Activated naive CD4-positive, alpha-beta T cell treated with anti-CD3 and anti-CD28 coated beads, Interleukin-2, amount 50 U/mL, for 24 hours (primary cell): Measurements from ENCODE around the gene TAAR5.
"Not testable (repeated sequence)": the region's sequence is repeated elsewhere in the genome, so short reads cannot be mapped to it uniquely, and the experiment has no call there.

Experiments
- H3K27ac Mint-ChIP-seq: one replicate; pipeline ENCODE4 v1.8.0; 2021; ENCODE audit warnings: mild to moderate bottlenecking, mixed read lengths
- H3K27me3 Mint-ChIP-seq: one replicate; pipeline ENCODE4 v1.8.0; 2021; ENCODE audit warnings: mixed read lengths
- H3K36me3 Mint-ChIP-seq: one replicate; pipeline ENCODE4 v1.8.0; 2021; ENCODE audit warnings: mixed read lengths
- H3K4me1 Mint-ChIP-seq: one replicate; pipeline ENCODE4 v1.8.0; 2021; ENCODE audit warnings: mixed read lengths
- H3K4me3 Mint-ChIP-seq: one replicate; pipeline ENCODE4 v1.8.0; 2021; ENCODE audit warnings: mild to moderate bottlenecking, mixed read lengths
- H3K9me3 Mint-ChIP-seq: one replicate; pipeline ENCODE4 v1.8.0; 2021; ENCODE audit warnings: mixed read lengths

Gene TAAR5

GRCh38 chr6:132596201-132596600, 6.7 kb upstream of the TAAR5 start:
- Mint-ChIP-seq H3K27me3 (peaks cover 12% of the 10 kb centered on the region), H3K27ac (no peak overlapping the region)

DNA sequence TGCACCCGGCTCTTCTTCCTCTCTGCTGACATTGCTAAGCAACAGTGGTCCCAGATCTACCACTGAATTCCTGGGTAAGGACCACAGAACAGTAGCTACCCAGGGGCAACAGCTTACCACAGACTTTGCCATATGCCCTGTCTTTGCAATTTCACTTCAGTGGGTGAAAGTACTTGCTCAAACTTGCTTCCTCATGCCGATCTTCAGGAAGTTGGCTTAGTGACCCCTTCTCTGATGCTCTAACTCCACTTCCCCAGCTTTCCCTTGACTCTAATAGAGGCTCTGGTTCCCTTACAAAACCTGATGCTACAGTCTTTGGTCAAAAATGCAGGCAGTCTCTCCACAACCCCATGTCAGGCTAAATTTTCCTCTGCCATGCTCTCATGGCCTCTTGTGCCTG, 3.3 kb upstream of the TAAR5 start:
- Mint-ChIP-seq H3K4me3 (no peak overlapping the region), H3K27me3 (peaks cover 16% of the 10 kb centered on the region), H3K36me3 (no peaks in the 10 kb centered on the region), H3K4me1 (no peaks in the 10 kb centered on the region), H3K9me3 (no peaks in the 10 kb centered on the region), H3K27ac (no peak overlapping the region)

More at GRCh38 chr6:132596201-132596600, 6.7 kb upstream of the TAAR5 start:
- Mint-ChIP-seq H3K4me1 (no peaks in the 10 kb centered on the region), H3K36me3 (no peaks in the 10 kb centered on the region), H3K9me3 (no peaks in the 10 kb centered on the region), H3K4me3 (no peak overlapping the region)

DNA sequence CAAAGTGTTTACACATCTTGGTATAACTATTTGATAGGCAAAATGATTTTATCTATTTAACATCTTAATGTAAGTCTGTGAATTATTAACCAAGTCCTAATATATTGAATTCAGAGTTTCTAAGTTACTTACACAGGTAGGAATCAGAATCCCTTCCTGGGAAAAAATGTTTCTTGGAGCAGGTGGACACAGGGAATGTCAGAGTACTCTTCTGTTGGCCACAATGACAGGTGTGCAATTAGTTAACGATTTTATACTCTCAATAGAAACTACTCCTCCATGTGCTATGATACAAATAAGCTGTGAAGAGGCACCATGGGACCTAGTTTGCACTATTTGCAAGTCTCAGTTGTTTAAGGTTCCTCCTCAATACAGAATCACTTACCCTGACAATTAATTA, 821 bp upstream of the TAAR5 start:
- Mint-ChIP-seq H3K9me3 (no peaks in the 10 kb centered on the region), H3K27me3 (peaks cover 18% of the 10 kb centered on the region), H3K4me1 (no peaks in the 10 kb centered on the region), H3K36me3 (no peaks in the 10 kb centered on the region), H3K27ac (no peak overlapping the region), H3K4me3 (no peak overlapping the region)

- H3K27ac Mint-ChIP-seq, result no peak overlapping the region
- no peak overlapping the region for H3K4me3 Mint-ChIP-seq
- H3K4me1 Mint-ChIP-seq, result no peaks in the 10 kb centered on the region
- H3K27me3 Mint-ChIP-seq, result peaks cover 20% of the 10 kb centered on the region
- H3K36me3 Mint-ChIP-seq, result no peaks in the 10 kb centered on the region
- no peaks in the 10 kb centered on the region for H3K9me3 Mint-ChIP-seq
Observed at GRCh38 chr6:132587424-132587823, 2.1 kb downstream of the TAAR5 start.

DNA sequence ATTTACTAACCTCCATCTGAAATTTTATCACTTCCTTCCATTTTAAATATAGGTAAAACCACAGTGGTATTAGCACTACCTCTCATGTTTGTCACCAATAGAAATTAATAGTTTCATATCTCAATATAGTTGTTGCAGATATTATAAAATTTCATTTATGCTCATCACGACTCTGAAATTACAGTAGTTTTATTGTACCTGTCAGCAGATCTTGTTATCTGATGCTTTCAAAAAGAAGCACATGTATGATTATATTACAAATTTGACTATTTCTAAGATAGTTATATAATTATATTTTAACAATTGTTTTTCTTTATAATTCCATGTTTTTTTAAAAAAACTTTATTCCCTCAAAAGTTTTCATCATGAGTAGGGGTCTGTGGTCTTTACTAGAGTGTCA, 4.8 kb downstream of the TAAR5 start:
- Mint-ChIP-seq H3K4me1 (no peaks in the 10 kb centered on the region), H3K4me3 (no peak overlapping the region), H3K27ac (no peak overlapping the region), H3K36me3 (no peaks in the 10 kb centered on the region), H3K9me3 (no peaks in the 10 kb centered on the region), H3K27me3 (peaks cover 19% of the 10 kb centered on the region)

DNA sequence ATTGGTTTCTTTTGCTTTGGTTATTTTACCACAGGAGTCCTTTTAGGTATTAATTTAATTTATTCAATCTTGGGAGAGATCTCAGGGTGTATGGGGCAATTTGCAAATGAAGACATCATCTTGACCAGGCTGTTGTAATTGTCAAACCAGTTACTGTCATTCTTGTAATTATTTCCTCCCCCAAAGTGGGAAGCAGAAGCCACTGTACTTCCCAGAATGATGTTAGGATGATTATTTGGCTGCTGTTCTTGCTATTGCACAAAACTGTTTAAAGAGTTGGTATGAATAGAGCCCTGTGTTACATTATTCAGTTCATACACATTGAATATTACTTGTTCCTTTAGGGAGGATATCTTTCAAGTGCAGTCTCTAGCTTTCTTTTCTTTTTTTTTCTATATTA, 17.8 kb downstream of the TAAR5 start:
- Mint-ChIP-seq H3K27ac (no peak overlapping the region), H3K36me3 (no peaks in the 10 kb centered on the region), H3K9me3 (no peaks in the 10 kb centered on the region), H3K27me3 (peaks cover 15% of the 10 kb centered on the region), H3K4me1 (no peaks in the 10 kb centered on the region), H3K4me3 (no peak overlapping the region)

GRCh38 chr6:132570221-132570777, 19.2 kb downstream of the TAAR5 start, which contains the start of gene TAAR6:
Gene TAAR6 (plus strand): TSS chr6:132570322. CDS start chr6:132570322, 0 bp downstream.
- Mint-ChIP-seq H3K27me3 (peaks cover 16% of the 10 kb centered on the region), H3K9me3 (no peaks in the 10 kb centered on the region), H3K4me1 (no peaks in the 10 kb centered on the region), H3K36me3 (no peaks in the 10 kb centered on the region), H3K27ac (no peak within 1 kb of the TSS), H3K4me3 (no peak within 1 kb of the TSS)

DNA sequence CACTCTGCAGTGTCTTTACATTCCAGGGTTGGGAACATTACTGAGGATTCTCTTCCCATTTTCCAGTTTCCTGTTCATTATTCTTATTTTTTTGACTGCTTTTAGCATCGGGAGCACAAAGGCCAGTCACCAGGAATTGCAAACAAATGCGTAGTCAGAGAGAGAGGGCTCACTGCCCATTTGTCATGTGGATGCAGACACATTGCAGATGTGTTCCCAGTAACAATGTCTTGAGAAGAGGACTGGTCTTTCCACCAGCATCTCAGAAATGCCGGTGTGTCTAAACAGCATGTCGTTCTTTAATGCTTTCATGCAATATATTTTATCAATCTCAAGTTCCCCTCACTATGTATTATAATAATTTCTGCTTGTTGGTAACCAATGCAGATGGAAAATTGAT, 20.4 kb downstream of the TAAR5 start:
- Mint-ChIP-seq H3K4me3 (no peak overlapping the region), H3K9me3 (no peaks in the 10 kb centered on the region)

DNA sequence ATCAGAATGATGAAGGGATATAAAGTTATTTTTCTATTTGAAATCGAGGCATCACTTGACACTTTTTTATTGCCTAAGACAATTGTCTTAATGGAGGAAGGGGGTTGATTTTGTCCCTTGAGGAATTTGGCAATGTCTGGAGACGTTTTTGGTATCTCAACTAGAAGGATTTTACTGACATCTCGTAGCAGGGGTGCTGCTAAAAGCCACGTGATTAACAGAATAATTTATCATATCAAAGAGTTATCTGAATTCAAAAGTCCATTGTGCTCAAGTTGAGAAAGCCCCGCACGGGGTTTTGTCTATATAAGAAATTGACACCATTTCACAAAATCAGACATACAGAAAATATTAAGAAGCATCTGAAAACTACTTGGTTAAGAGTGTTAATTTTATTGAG, 20.9 kb downstream of the TAAR5 start:
- no peak overlapping the region for H3K27ac Mint-ChIP-seq
- H3K9me3 Mint-ChIP-seq, result no peaks in the 10 kb centered on the region
- H3K4me1 Mint-ChIP-seq, result no peaks in the 10 kb centered on the region
- H3K27me3 Mint-ChIP-seq, result peaks cover 17% of the 10 kb centered on the region
- no peaks in the 10 kb centered on the region for H3K36me3 Mint-ChIP-seq
- no peak overlapping the region for H3K4me3 Mint-ChIP-seq

More for the DNA sequence above, 20.4 kb downstream of the TAAR5 start:
- Mint-ChIP-seq H3K27me3 (peaks cover 19% of the 10 kb centered on the region), H3K36me3 (no peaks in the 10 kb centered on the region), H3K4me1 (no peaks in the 10 kb centered on the region), H3K27ac (no peak overlapping the region)

DNA sequence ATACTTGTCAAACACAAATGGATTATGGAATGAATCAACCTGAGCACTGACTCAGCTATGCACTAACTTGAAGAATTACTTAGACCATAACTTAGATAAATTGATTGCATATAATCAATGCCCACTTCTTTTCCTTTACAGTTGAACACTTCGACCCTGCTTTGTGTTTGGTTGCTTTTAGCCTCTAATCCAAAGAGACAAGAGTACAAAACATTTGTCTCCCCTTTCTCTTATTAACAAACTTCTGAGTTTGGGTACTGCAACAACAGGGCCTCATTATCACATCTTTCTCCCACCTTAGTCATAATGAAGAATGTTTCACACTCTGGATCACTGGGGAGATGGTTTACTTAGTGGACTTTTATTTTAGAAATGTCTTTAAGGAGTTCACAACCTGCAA, 22.0 kb downstream of the TAAR5 start:
- peaks cover 17% of the 10 kb centered on the region for H3K27me3 Mint-ChIP-seq
- no peak overlapping the region for H3K4me3 Mint-ChIP-seq
- H3K4me1 Mint-ChIP-seq, result no peaks in the 10 kb centered on the region
- no peaks in the 10 kb centered on the region for H3K36me3 Mint-ChIP-seq
- no peaks in the 10 kb centered on the region for H3K9me3 Mint-ChIP-seq
- no peak overlapping the region for H3K27ac Mint-ChIP-seq

- Mint-ChIP-seq H3K4me1 (no peaks in the 10 kb centered on the region), H3K36me3 (no peaks in the 10 kb centered on the region), H3K9me3 (no peaks in the 10 kb centered on the region), H3K4me3 (no peak overlapping the region), H3K27ac (no peak overlapping the region), H3K27me3 (peaks cover 16% of the 10 kb centered on the region)
Observed at GRCh38 chr6:132566404-132566803, 23.1 kb downstream of the TAAR5 start.

DNA sequence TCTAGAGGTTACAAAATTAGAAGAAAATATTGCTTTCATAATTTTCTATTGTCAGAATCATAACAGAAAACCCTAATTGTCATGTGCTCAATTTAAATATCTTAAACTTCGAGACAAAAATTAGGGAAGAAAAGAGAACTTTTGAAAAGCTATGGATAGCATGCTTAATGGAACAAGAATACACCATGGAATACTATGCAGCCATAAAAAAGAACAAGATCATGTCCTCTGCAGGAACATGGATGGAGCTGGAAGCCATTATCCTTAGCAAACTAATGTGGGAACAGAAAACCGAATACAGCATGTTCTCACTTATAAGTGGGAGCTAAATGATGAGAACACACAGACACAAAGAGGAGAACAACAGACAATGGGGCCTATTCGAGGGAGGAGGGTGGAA, 29.5 kb downstream of the TAAR5 start:
- H3K4me1 Mint-ChIP-seq, H3K4me3 Mint-ChIP-seq, H3K27ac Mint-ChIP-seq, H3K36me3 Mint-ChIP-seq, H3K9me3 Mint-ChIP-seq: not testable (repeated sequence)
- peaks cover 14% of the 10 kb centered on the region for H3K27me3 Mint-ChIP-seq

- Mint-ChIP-seq H3K9me3 (no peaks in the 10 kb centered on the region), H3K4me3 (no peak within 1 kb of the TSS), H3K36me3 (no peaks in the 10 kb centered on the region), H3K27me3 (peaks cover 13% of the 10 kb centered on the region), H3K4me1 (no peaks in the 10 kb centered on the region), H3K27ac (no peak within 1 kb of the TSS)
Observed at GRCh38 chr6:132552372-132552771, 37.2 kb downstream of the TAAR5 start, which contains the start of gene TAAR8. Gene TAAR8 (plus strand): TSS chr6:132552672. CDS start chr6:132552693, 21 bp downstream.

- no peak overlapping the region for H3K27ac Mint-ChIP-seq
Observed at GRCh38 chr6:132551214-132551613, 38.3 kb downstream of the TAAR5 start.

DNA sequence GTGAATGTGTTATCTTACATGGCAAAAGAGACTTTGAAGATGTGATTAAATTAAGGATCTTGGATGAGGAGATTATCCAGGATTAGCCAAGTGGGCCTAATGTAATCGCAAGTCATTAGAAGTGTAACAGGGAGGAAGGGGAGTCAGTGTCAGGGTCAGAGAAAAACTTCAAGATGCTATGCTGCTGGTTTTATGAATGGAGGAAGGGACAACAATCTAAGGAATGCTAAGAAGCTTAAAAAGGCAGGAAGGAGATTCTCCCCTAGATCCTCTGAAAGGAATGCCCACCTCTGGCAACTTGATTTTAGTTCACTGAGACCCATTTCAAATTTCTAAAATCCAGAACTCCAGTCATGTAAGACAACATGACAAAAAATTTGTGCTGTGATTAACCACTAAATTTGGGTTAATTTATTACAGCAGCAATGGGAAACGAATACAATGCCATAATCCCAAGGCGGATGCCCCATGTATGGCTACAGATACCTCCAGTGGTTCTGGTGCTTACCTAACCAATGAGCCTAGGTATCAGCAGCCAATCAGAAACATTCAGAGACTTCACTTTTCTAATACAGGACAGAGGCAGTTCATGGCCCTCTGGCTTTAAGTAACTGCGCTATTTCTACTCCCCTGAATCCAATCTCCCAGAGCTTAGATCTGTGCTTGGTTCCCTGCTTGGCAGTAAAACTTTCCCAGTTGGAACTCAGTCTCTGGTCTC, 40.6 kb downstream of the TAAR5 start:
- no peaks in the 10 kb centered on the region for H3K4me1 Mint-ChIP-seq
- H3K9me3 Mint-ChIP-seq, result no peaks in the 10 kb centered on the region
- no peak overlapping the region for H3K27ac Mint-ChIP-seq
- H3K4me3 Mint-ChIP-seq, result no peak overlapping the region
- H3K36me3 Mint-ChIP-seq, result no peaks in the 10 kb centered on the region
- H3K27me3 Mint-ChIP-seq, result peaks cover 10% of the 10 kb centered on the region

More at GRCh38 chr6:132551214-132551613, 38.3 kb downstream of the TAAR5 start:
- Mint-ChIP-seq H3K9me3 (no peaks in the 10 kb centered on the region), H3K27me3 (peaks cover 14% of the 10 kb centered on the region), H3K4me1 (no peaks in the 10 kb centered on the region), H3K36me3 (no peaks in the 10 kb centered on the region), H3K4me3 (no peak overlapping the region)

- no peak overlapping the region for H3K27ac Mint-ChIP-seq
- no peaks in the 10 kb centered on the region for H3K36me3 Mint-ChIP-seq
- no peaks in the 10 kb centered on the region for H3K4me1 Mint-ChIP-seq
- peaks cover 18% of the 10 kb centered on the region for H3K27me3 Mint-ChIP-seq
- no peak overlapping the region for H3K4me3 Mint-ChIP-seq
- H3K9me3 Mint-ChIP-seq, result no peaks in the 10 kb centered on the region
Observed at GRCh38 chr6:132544826-132545225, 44.7 kb downstream of the TAAR5 start.
